ENCODE measurements around the gene PPP2R2B.
"Not testable (repeated sequence)": the region's sequence is repeated elsewhere in the genome, so short reads cannot be mapped to it uniquely, and the experiment has no call there.

Gene PPP2R2B

GRCh38 chr5:146731909-146732659 is 146.5 kb downstream of the PPP2R2B start:
- DNase-seq: no peak

- not testable (repeated sequence) for DNase-seq
These were observed 149.8 kb downstream of the PPP2R2B start for GRCh38 chr5:146728746-146729145.

GRCh38 chr5:146726891-146727290 is 151.7 kb downstream of the PPP2R2B start:
- no peak for DNase-seq

- DNase-seq: no peak
These were observed 152.5 kb downstream of the PPP2R2B start for GRCh38 chr5:146726020-146726419.

- no peak for DNase-seq
These were observed 153.5 kb downstream of the PPP2R2B start for GRCh38 chr5:146725025-146725424.

GRCh38 chr5:146722361-146722779 is 156.2 kb downstream of the PPP2R2B start:
- no peak for DNase-seq

GRCh38 chr5:146721073-146721815 is 157.3 kb downstream of the PPP2R2B start:
- no peak for DNase-seq

GRCh38 chr5:146720107-146720506 is 158.4 kb downstream of the PPP2R2B start:
- DNase-seq: no peak

GRCh38 chr5:146719179-146719578 is 159.4 kb downstream of the PPP2R2B start:
- DNase-seq: no peak

- DNase-seq: no peak
These were observed 159.9 kb downstream of the PPP2R2B start for GRCh38 chr5:146718609-146719008.

GRCh38 chr5:146717951-146718350 is 160.6 kb downstream of the PPP2R2B start:
- no peak for DNase-seq

- no peak for DNase-seq
These were observed 161.9 kb downstream of the PPP2R2B start for GRCh38 chr5:146716636-146717035.

- no peak for DNase-seq
These were observed 168.2 kb downstream of the PPP2R2B start for GRCh38 chr5:146710348-146710747.

GRCh38 chr5:146707316-146707715 is 171.2 kb downstream of the PPP2R2B start:
- DNase-seq: no peak

- DNase-seq: no peak
These were observed 172.1 kb downstream of the PPP2R2B start for GRCh38 chr5:146706321-146706972.

GRCh38 chr5:146704949-146705665 is 173.4 kb downstream of the PPP2R2B start:
- DNase-seq: no peak

- DNase-seq: no peak
These were observed 174.7 kb downstream of the PPP2R2B start for GRCh38 chr5:146703899-146704298.

GRCh38 chr5:146703499-146703898 is 175.1 kb downstream of the PPP2R2B start:
- no peak for DNase-seq

GRCh38 chr5:146699664-146700418 is 178.7 kb downstream of the PPP2R2B start:
- DNase-seq: no peak

GRCh38 chr5:146699138-146699537 is 179.4 kb downstream of the PPP2R2B start:
- no peak for DNase-seq

- DNase-seq: no peak
These were observed 179.9 kb downstream of the PPP2R2B start for GRCh38 chr5:146698651-146699050.

GRCh38 chr5:146697211-146697610 is 181.3 kb downstream of the PPP2R2B start:
- no peak for DNase-seq
